Body of pancreas (tissue), 4 donors: ENCODE data around the gene KNDC1. TPM values are rescaled to one million over a fixed set of nuclear protein-coding genes. Genes with fewer than 3 reads are reported as not detected.

Source experiments
- ATAC-seq: fragments of 150-250 bp; one replicate; pipeline ENCODE4 v1.9.1; 2016
- DNase-seq, 4 donors: peaks; one replicate each; pipeline ENCODE4 v3.0.0-alpha.2; 2019
- H3K27ac ChIP-seq, 4 donors: fragments of 200-600 bp; sonication (generic); 1 replicate in 3 of 4; 2 replicates in 1 of 4; pipeline versions ENCODE4 v1.5.1 to v1.6.1; 2016 to 2019; ENCODE audit warnings: mild to moderate bottlenecking in 1 of 4, mixed read lengths in 1 of 4, moderate library complexity in 1 of 4
- H3K27me3 ChIP-seq, 2 donors: fragments of 200-600 bp; sonication (generic); one replicate each; pipeline ENCODE4 v1.6.0; 2016; ENCODE audit warnings: mild to moderate bottlenecking in 1 of 2
- H3K36me3 ChIP-seq, 2 donors: fragments of 200-600 bp; sonication (generic); replicated peaks in 1 of 2; 2 replicates each; pipeline ENCODE4 v1.5.1; 2016; ENCODE audit warnings: low read depth in 2 of 2; ENCODE audit not compliant: insufficient read depth in 1 of 2
- H3K4me1 ChIP-seq: fragments of 200-600 bp; sonication (generic); one replicate; pipeline ENCODE4 v1.6.0; 2016
- H3K4me3 ChIP-seq, 2 donors: fragments of 200-600 bp; sonication (generic); 1 replicate in 1 of 2; 2 replicates in 1 of 2; pipeline ENCODE4 v1.5.1; 2016 to 2019
- H3K9me3 ChIP-seq, 3 donors: fragments of 200-600 bp; sonication (generic); 1 replicate in 2 of 3; 2 replicates in 1 of 3; pipeline ENCODE4 v1.5.1; 2016
- CTCF ChIP-seq, 7 experiments: fragments of 450-650 bp in 4 of 7; fragments of 200-600 bp in 3 of 7; sonication (generic) in 3 of 7; IDR thresholded peaks; one replicate each; pipeline ENCODE4 v1.5.1; 2016 to 2019; ENCODE audit warnings: antibody characterized with exemption in 7 of 7
- POLR2A ChIP-seq, 3 donors: fragments of 450-650 bp; IDR thresholded peaks; one replicate each; pipeline ENCODE4 v1.6.1; 2016; ENCODE audit warnings: antibody characterized with exemption in 3 of 3, mild to moderate bottlenecking in 2 of 3
- WGBS, 2 donors: methylation state at CpG; one replicate each; pipeline ENCODE4 v1.1.5; 2017; 5-methylcytosine and 5-hydroxymethylcytosine counted together
- intact Hi-C: fragments of 100-400 bp; cut with DNase I; formaldehyde crosslinking; loops from one replicate; pipeline ENCODE4 v1.15.1; 2023
- microRNA counts, 2 donors: library from miRNA; unstranded; fragments of <30 nt; microRNA quantifications; one replicate each; lab custom pipeline; 2017
- microRNA-seq, 2 donors: library from miRNA; unstranded; fragments of <30 nt; microRNA quantifications; one replicate each; pipeline ENCODE4, GENCODE V29; 2016; ENCODE audit warnings: borderline number of aligned reads in 2 of 2, borderline replicate concordance in 2 of 2
- total RNA-seq, 2 donors: library from RNA; depleted of rRNA; stranded (reverse); fragments of >200 nt; gene quantifications; one replicate each; pipeline ENCODE4 v1.1.0, GENCODE V29; 2016

The KNDC1 gene
- total RNA-seq, 2 donors from 2014 or later = 0.52 to 3.3 TPM

- H3K4me3 ChIP-seq = no peak overlapping the region
- DNase-seq (no peak), ATAC-seq (no peak)
- no peak overlapping the region for H3K27ac ChIP-seq
- TF ChIP-seq CTCF (IDR thresholded peaks at IDR 0.05) = no peak
- no peak for TF ChIP-seq POLR2A (IDR thresholded peaks at IDR 0.05)
- peaks cover 0 to 3% of the 10 kb centered on the region in 2 donors for H3K36me3 ChIP-seq
- intact Hi-C loops = no loop called here
- WGBS, 2 donors = 89 to 100% methylated on average over 1 to 22 of the region's 28 CpGs
- peaks cover 27% of the 10 kb centered on the region for H3K4me1 ChIP-seq
- H3K9me3 ChIP-seq = no peaks in the 10 kb centered on the region
- no peaks in the 10 kb centered on the region for H3K27me3 ChIP-seq
These were observed 113.6 kb downstream of the KNDC1 start for GRCh38 chr10:133273534-133274143.

GRCh38 chr10:133274751-133275683, 115.0 kb downstream of the KNDC1 start:
- intact Hi-C loops = no loop called here
- DNase-seq = no peak

GRCh38 chr10:133275684-133276092, 115.7 kb downstream of the KNDC1 start:
- WGBS, 2 donors = 52 to 71% methylated on average over 12 of the region's 12 CpGs
- Histone ChIP-seq H3K4me3 (no peak overlapping the region), H3K4me1 (peaks cover 38% of the 10 kb centered on the region), H3K27me3 (no peaks in the 10 kb centered on the region), H3K9me3 (no peaks in the 10 kb centered on the region), H3K27ac (no peak overlapping the region), H3K36me3 (peaks cover 0 to 3% of the 10 kb centered on the region in 2 donors)
- DNase-seq (no peak), ATAC-seq (no peak)
- intact Hi-C loops = no loop called here
- TF ChIP-seq CTCF (IDR thresholded peaks at IDR 0.05) (no peak), POLR2A (IDR thresholded peaks at IDR 0.05) (no peak)

More at GRCh38 chr10:133274751-133275683, 115.0 kb downstream of the KNDC1 start:
- TF ChIP-seq CTCF (IDR thresholded peaks at IDR 0.05) (no peak), POLR2A (IDR thresholded peaks at IDR 0.05) (no peak)
- no peak for ATAC-seq
- WGBS, 2 donors = 57 to 76% methylated on average over 4 to 26 of the region's 26 CpGs
- no peak overlapping the region for H3K4me3 ChIP-seq
- H3K36me3 ChIP-seq = peaks cover 0 to 3% of the 10 kb centered on the region in 2 donors
- no peaks in the 10 kb centered on the region for H3K9me3 ChIP-seq
- no peak overlapping the region for H3K27ac ChIP-seq
- peaks cover 38% of the 10 kb centered on the region for H3K4me1 ChIP-seq
- no peaks in the 10 kb centered on the region for H3K27me3 ChIP-seq

MicroRNA genes within 50 kb of the gene (microRNA counts, 767-probe panel; counts per million panel counts)
- 0 to 736 counts per million in 2 donors for microRNA hsa-miR-202-3p (lab: Ali Mortazavi, UCI)

Small RNAs within 50 kb of the gene (microRNA-seq; reads per million reads assigned to microRNA genes)
- 3.3 to 5.8 reads per million in 2 donors for gene MIR202

Other genes starting within 250 kb of the KNDC1 start
- gene CFAP46, start 217.6 kb upstream of the KNDC1 start, total RNA-seq = under 1 TPM; 0.33 to 0.52 TPM
- under 1 TPM in 1 of 2 donors, not detected in 1; under 0.01 TPM for gene ADGRA1, start 72.3 kb upstream of the KNDC1 start, total RNA-seq
- not detected for gene UTF1, start 70.0 kb downstream of the KNDC1 start, total RNA-seq
- gene VENTX, start 77.6 kb downstream of the KNDC1 start, total RNA-seq = under 1 TPM in 1 of 2 donors, not detected in 1; 0.26 TPM
- gene ADAM8, start 116.6 kb downstream of the KNDC1 start, total RNA-seq = 1 to 10 TPM; 3.4 to 4.6 TPM
- 10 to 100 TPM; 32.2 to 36.6 TPM for gene TUBGCP2, start 148.7 kb downstream of the KNDC1 start, total RNA-seq
- gene ZNF511, start 148.7 kb downstream of the KNDC1 start, total RNA-seq = 10 to 100 TPM; 15.0 to 22.7 TPM
- 1 to 10 TPM in 1 of 2 donors, not detected in 1; 1.8 TPM for gene CALY, start 176.7 kb downstream of the KNDC1 start, total RNA-seq
- gene PRAP1, start 187.2 kb downstream of the KNDC1 start, total RNA-seq = 1 to 10 TPM in 1 of 2 donors, not detected in 1; 6.5 TPM
- 10 to 100 TPM; 12.5 to 16.1 TPM for gene FUOM, start 197.8 kb downstream of the KNDC1 start, total RNA-seq
- 10 to 100 TPM; 44.4 to 71.9 TPM for gene ECHS1, start 213.1 kb downstream of the KNDC1 start, total RNA-seq
- 1 to 10 TPM; 8.3 to 9.6 TPM for gene PAOX, start 219.0 kb downstream of the KNDC1 start, total RNA-seq
- gene MTG1, start 233.9 kb downstream of the KNDC1 start, total RNA-seq = 10 to 100 TPM; 22.8 to 83.7 TPM